ENCODE results near the gene NR0B2.
"Not testable (repeated sequence)": the region's sequence is repeated elsewhere in the genome, so short reads cannot be mapped to it uniquely, and the experiment has no call there.

NR0B2 gene

GRCh38 chr1:26877326-26877725 is 36.4 kb downstream of the NR0B2 start:
- POLR2A ChIA-PET, result interaction anchor here (3.9 kb wide), 1 partner anchor 12 kb away, joined by 16 read pairs; no protein-coding TSS in a partner anchor
- CTCF ChIA-PET, result interaction anchor here (0.8 kb wide), 1 partner anchor 68 kb away, joined by 4 read pairs; no protein-coding TSS in a partner anchor
- TF ChIP-seq TARDBP (IDR thresholded peaks at IDR 0.05), result no peak
- no peak for TF ChIP-seq SP1 (IDR thresholded peaks at IDR 0.05)
- no peak for TF ChIP-seq BHLHE40 (IDR thresholded peaks at IDR 0.05; ENCODE audit: borderline replicate concordance)
- no peak for TF ChIP-seq FOXK2 (IDR thresholded peaks at IDR 0.05)
- no peak for TF ChIP-seq FOXA1 (IDR thresholded peaks at IDR 0.05)
- TF ChIP-seq CTBP1 (IDR thresholded peaks at IDR 0.05; ENCODE audit: borderline replicate concordance), result no peak
- TF ChIP-seq NFRKB (IDR thresholded peaks at IDR 0.05), result no peak
- no peak for TF ChIP-seq ARNT (IDR thresholded peaks at IDR 0.05)
- no peak for TF ChIP-seq HDGF (IDR thresholded peaks at IDR 0.05; ENCODE audit: borderline replicate concordance)
- TF ChIP-seq FOXM1 (IDR thresholded peaks at IDR 0.05; ENCODE audit: borderline replicate concordance), result no peak
- TF ChIP-seq LEF1 (IDR thresholded peaks at IDR 0.05; ENCODE audit: borderline replicate concordance), result no peak
- TF ChIP-seq L3MBTL2 (conservative IDR thresholded peaks at IDR 0.05), result no peak
- no peak for TF ChIP-seq SUZ12 (IDR thresholded peaks at IDR 0.05)
- TF ChIP-seq ZNF384 (IDR thresholded peaks at IDR 0.05), result no peak
- no peak for TF ChIP-seq ELF4 (IDR thresholded peaks at IDR 0.05)
- TF ChIP-seq, protein P1, sequence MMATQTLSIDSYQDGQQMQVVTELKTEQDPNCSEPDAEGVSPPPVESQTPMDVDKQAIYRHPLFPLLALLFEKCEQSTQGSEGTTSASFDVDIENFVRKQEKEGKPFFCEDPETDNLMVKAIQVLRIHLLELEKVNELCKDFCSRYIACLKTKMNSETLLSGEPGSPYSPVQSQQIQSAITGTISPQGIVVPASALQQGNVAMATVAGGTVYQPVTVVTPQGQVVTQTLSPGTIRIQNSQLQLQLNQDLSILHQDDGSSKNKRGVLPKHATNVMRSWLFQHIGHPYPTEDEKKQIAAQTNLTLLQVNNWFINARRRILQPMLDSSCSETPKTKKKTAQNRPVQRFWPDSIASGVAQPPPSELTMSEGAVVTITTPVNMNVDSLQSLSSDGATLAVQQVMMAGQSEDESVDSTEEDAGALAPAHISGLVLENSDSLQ (IDR thresholded peaks at IDR 0.05), result no peak
- DNase-seq (ENCODE audit: extremely low spot score), result no peak

- ChIA-PET POLR2A (interaction anchor here (2.4 kb wide), 1 partner anchor 10 kb away, joined by 11 read pairs; no protein-coding TSS in a partner anchor), CTCF (no interaction called here)
- no peak for DNase-seq (ENCODE audit: extremely low spot score)
- no peak for TF ChIP-seq ZNF384 (IDR thresholded peaks at IDR 0.05)
- no peak for TF ChIP-seq L3MBTL2 (conservative IDR thresholded peaks at IDR 0.05)
- no peak for TF ChIP-seq FOXM1 (IDR thresholded peaks at IDR 0.05; ENCODE audit: borderline replicate concordance)
- TF ChIP-seq HDGF (IDR thresholded peaks at IDR 0.05; ENCODE audit: borderline replicate concordance), result no peak
These were observed 38.9 kb downstream of the NR0B2 start for GRCh38 chr1:26874896-26875295.

- DNase-seq (ENCODE audit: extremely low spot score); CTCF ChIA-PET: not testable (repeated sequence)
- POLR2A ChIA-PET, result interaction anchor here (2.4 kb wide), 1 partner anchor 8 kb away, joined by 11 read pairs; no protein-coding TSS in a partner anchor
These were observed 40.7 kb downstream of the NR0B2 start for GRCh38 chr1:26873097-26873496.

- ChIA-PET POLR2A (interaction anchor here (0.7 to 3.0 kb wide), 38 partner anchors 10 to 364 kb away, joined by 3 to 31 read pairs (median 5); partner anchors contain the start of genes GPATCH3, GPN2, NR0B2 and NUDC), CTCF (interaction anchor here (0.6 to 1.1 kb wide), 5 partner anchors 14 to 266 kb away, joined by 3 to 4 read pairs (median 4); no protein-coding TSS in a partner anchor)
- TF ChIP-seq TARDBP (IDR thresholded peaks at IDR 0.05) (no peak), HDGF (IDR thresholded peaks at IDR 0.05; ENCODE audit: borderline replicate concordance) (0 out of 2 replicates have a peak, but pooled peaks have one; percentile 28), FOXA1 (IDR thresholded peaks at IDR 0.05) (no peak), NFRKB (IDR thresholded peaks at IDR 0.05) (no peak), ELF4 (IDR thresholded peaks at IDR 0.05) (peak; percentile 33; the same call in 1 of the 2 replicates), SP1 (IDR thresholded peaks at IDR 0.05) (no peak), SUZ12 (IDR thresholded peaks at IDR 0.05) (no peak), ZNF384 (IDR thresholded peaks at IDR 0.05) (no peak), BHLHE40 (IDR thresholded peaks at IDR 0.05; ENCODE audit: borderline replicate concordance) (no peak), FOXM1 (IDR thresholded peaks at IDR 0.05; ENCODE audit: borderline replicate concordance) (no peak), L3MBTL2 (conservative IDR thresholded peaks at IDR 0.05) (peak; percentile 73), FOXK2 (IDR thresholded peaks at IDR 0.05) (no peak), CTBP1 (IDR thresholded peaks at IDR 0.05; ENCODE audit: borderline replicate concordance) (no peak), LEF1 (IDR thresholded peaks at IDR 0.05; ENCODE audit: borderline replicate concordance) (no peak), ARNT (IDR thresholded peaks at IDR 0.05) (no peak)
- TF ChIP-seq, protein P1 (IDR thresholded peaks at IDR 0.05), result peak; percentile 85
- peak; percentile 95 for DNase-seq (ENCODE audit: extremely low spot score)
These were observed 48.9 kb downstream of the NR0B2 start for GRCh38 chr1:26864610-26865480.

GRCh38 chr1:26863685-26864077 is 50.1 kb downstream of the NR0B2 start:
- no peak for DNase-seq (ENCODE audit: extremely low spot score)
- ChIA-PET CTCF (interaction anchor here (0.6 kb wide), 1 partner anchor 15 kb away, joined by 4 read pairs; no protein-coding TSS in a partner anchor), POLR2A (interaction anchor here (1.3 to 3.0 kb wide), 4 partner anchors 9 to 37 kb away, joined by 3 to 26 read pairs (median 4); partner anchors contain the start of gene ZDHHC18)
- TF ChIP-seq, protein P1 (IDR thresholded peaks at IDR 0.05), result no peak
- TF ChIP-seq TARDBP (IDR thresholded peaks at IDR 0.05) (no peak), HDGF (IDR thresholded peaks at IDR 0.05; ENCODE audit: borderline replicate concordance) (no peak)

Data from HEK293T (cell line).